DMS 273 treated with DMSO at 0.1 percent for 48 hours (cell line): ENCODE measurements around the gene OR11G2.
"Not testable (repeated sequence)": the region's sequence is repeated elsewhere in the genome, so short reads cannot be mapped to it uniquely, and the experiment has no call there.

Experiments
- DNase-seq: peaks from one replicate; lab custom pipeline; 2025; lab: John Stamatoyannopoulos, UW

Gene OR11G2

GRCh38 chr14:20228681-20229080 lies 38.0 kb downstream of the OR11G2 start, which contains the start of gene OR11H7:
Gene OR11H7, plus strand, starts transcription at chr14:20228981.
- DNase-seq: no peak

DNA sequence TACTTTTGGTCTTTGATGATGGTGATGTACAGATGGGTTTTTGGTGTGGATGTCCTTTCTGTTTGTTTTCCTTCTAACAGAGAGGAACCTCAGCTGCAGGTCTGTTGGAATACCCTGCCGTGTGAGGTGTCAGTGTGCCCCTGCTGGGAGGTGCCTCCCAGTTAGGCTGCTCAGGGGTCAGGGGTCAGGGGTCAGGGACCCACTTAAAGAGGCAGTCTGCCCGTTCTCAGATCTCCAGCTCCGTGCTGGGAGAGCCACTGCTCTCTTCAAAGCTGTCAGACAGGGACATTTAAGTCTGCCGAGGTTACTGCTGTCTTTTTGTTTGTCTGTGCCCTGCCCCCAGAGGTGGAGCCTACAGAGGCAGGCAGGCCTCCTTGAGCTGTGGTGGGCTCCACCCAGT lies 44.7 kb downstream of the OR11G2 start:
- DNase-seq: not testable (repeated sequence)

- no peak for DNase-seq
These were observed 57.0 kb downstream of the OR11G2 start for GRCh38 chr14:20247646-20248246.
